ENCODE results near the gene GPR22. TPM values are rescaled to one million over a fixed set of nuclear protein-coding genes. Genes with fewer than 3 reads are reported as not detected.

Gene GPR22
- total and polyA plus RNA-seq, 7 donors, result 0.01 to 0.15 TPM; not detected in 5

- DNase-seq (no peak), ATAC-seq (no peak)
- Histone ChIP-seq H3K27me3 (ENCODE audit: insufficient read depth in 3 of 3, low read length in 2 of 3) (no peaks in the 10 kb centered on the region), H3K4me3 (no peak overlapping the region), H3K9me3 (no peaks in the 10 kb centered on the region), H3K27ac (no peak overlapping the region), H3K4me1 (no peaks in the 10 kb centered on the region), H3K36me3 (ENCODE audit: insufficient read depth in 1 of 2, low read depth in 1 of 2) (no peaks in the 10 kb centered on the region)
- intact Hi-C loops (cut with DNase I), result no loop called here
- 96 to 100% (median 98%) methylated on average over 1 of the region's 1 CpG for WGBS, 3 donors
- TF ChIP-seq CTCF (IDR thresholded peaks at IDR 0.05), result no peak
These were observed 12.7 kb downstream of the GPR22 start for GRCh38 chr7:107482571-107482970.

GRCh38 chr7:107486041-107486440, 16.2 kb downstream of the GPR22 start:
- 88 to 92% (median 91%) methylated on average over 3 of the region's 3 CpGs for WGBS, 3 donors
- TF ChIP-seq CTCF (IDR thresholded peaks at IDR 0.05), result no peak
- H3K4me3 ChIP-seq, result no peak overlapping the region
- no peaks in the 10 kb centered on the region for H3K4me1 ChIP-seq
- ATAC-seq (no peak), DNase-seq (no peak)
- H3K36me3 ChIP-seq (ENCODE audit: insufficient read depth in 1 of 2, low read depth in 1 of 2), result no peaks in the 10 kb centered on the region
- H3K27me3 ChIP-seq (ENCODE audit: insufficient read depth in 3 of 3, low read length in 2 of 3), result no peaks in the 10 kb centered on the region
- no peaks in the 10 kb centered on the region for H3K9me3 ChIP-seq
- no peak overlapping the region for H3K27ac ChIP-seq
- intact Hi-C loops (cut with DNase I), result no loop called here

GRCh38 chr7:107492875-107493274, 23.0 kb downstream of the GPR22 start:
- Histone ChIP-seq H3K4me3 (no peak overlapping the region), H3K27me3 (ENCODE audit: insufficient read depth in 3 of 3, low read length in 2 of 3) (no peaks in the 10 kb centered on the region), H3K27ac (no peak overlapping the region), H3K9me3 (no peaks in the 10 kb centered on the region), H3K36me3 (ENCODE audit: insufficient read depth in 1 of 2, low read depth in 1 of 2) (no peaks in the 10 kb centered on the region), H3K4me1 (peaks cover 10% of the 10 kb centered on the region)
- WGBS, 3 donors, result 97 to 100% (median 98%) methylated on average over 2 of the region's 2 CpGs
- ATAC-seq (no peak), DNase-seq (no peak)
- intact Hi-C loops (cut with DNase I), result no loop called here
- no peak for TF ChIP-seq CTCF (IDR thresholded peaks at IDR 0.05)

GRCh38 chr7:107494315-107494751, 24.5 kb downstream of the GPR22 start:
- Histone ChIP-seq H3K4me1 (peaks cover 10% of the 10 kb centered on the region), H3K27me3 (ENCODE audit: insufficient read depth in 3 of 3, low read length in 2 of 3) (no peaks in the 10 kb centered on the region), H3K4me3 (no peak overlapping the region), H3K36me3 (ENCODE audit: insufficient read depth in 1 of 2, low read depth in 1 of 2) (no peaks in the 10 kb centered on the region), H3K27ac (no peak overlapping the region), H3K9me3 (no peaks in the 10 kb centered on the region)
- no peak for TF ChIP-seq CTCF (IDR thresholded peaks at IDR 0.05)
- no peak for DNase-seq
- WGBS, 3 donors, result 71 to 76% (median 73%) methylated on average over 3 of the region's 3 CpGs
- ATAC-seq, result peak in 1 of 4 donors; percentile 39
- intact Hi-C loops (cut with DNase I), result no loop called here

GRCh38 chr7:107494884-107495283, 25.0 kb downstream of the GPR22 start:
- Histone ChIP-seq H3K4me1 (peaks cover 10% of the 10 kb centered on the region), H3K9me3 (no peaks in the 10 kb centered on the region), H3K27me3 (ENCODE audit: insufficient read depth in 3 of 3, low read length in 2 of 3) (no peaks in the 10 kb centered on the region), H3K27ac (no peak overlapping the region), H3K4me3 (no peak overlapping the region), H3K36me3 (ENCODE audit: insufficient read depth in 1 of 2, low read depth in 1 of 2) (no peaks in the 10 kb centered on the region)
- intact Hi-C loops (cut with DNase I), result no loop called here
- ATAC-seq (no peak), DNase-seq (no peak)
- WGBS, 3 donors, result 83 to 93% (median 92%) methylated on average over 6 of the region's 6 CpGs
- TF ChIP-seq CTCF (IDR thresholded peaks at IDR 0.05), result no peak
